Smooth muscle cell (in vitro differentiated cells): ENCODE results near the gene INO80E. TPM values are rescaled to one million over a fixed set of nuclear protein-coding genes. Genes with fewer than 3 reads are reported as not detected.

Experiments used
- DNase-seq: peaks from one replicate; lab custom pipeline; 2025; ENCODE audit not compliant: unreplicated experiment; lab: John Stamatoyannopoulos, UW
- H2AFZ ChIP-seq: fragments of 200-600 bp; sonication (generic); 2 replicates; pipeline ENCODE4 v1.6.0; 2016; ENCODE audit warnings: antibody characterized with exemption, low read depth, mild to moderate bottlenecking
- H3F3A ChIP-seq: fragments of 200-600 bp; sonication (generic); 2 replicates; pipeline ENCODE4 v1.6.0; 2017; ENCODE audit warnings: antibody characterized with exemption, low read depth
- H3K27ac ChIP-seq: fragments of 200-600 bp; sonication (generic); 2 replicates; pipeline ENCODE4 v1.5.1; 2016; ENCODE audit warnings: low read depth, mild to moderate bottlenecking
- H3K27me3 ChIP-seq: fragments of 200-600 bp; sonication (generic); 2 replicates; pipeline ENCODE4 v1.6.1; 2016; ENCODE audit warnings: low read depth, mild to moderate bottlenecking
- H3K36me3 ChIP-seq: fragments of 200-600 bp; sonication (generic); 2 replicates; pipeline ENCODE4 v1.5.1; 2016; ENCODE audit warnings: low read depth
- H3K4me1 ChIP-seq: fragments of 200-600 bp; sonication (generic); 2 replicates; pipeline ENCODE4 v1.5.1; 2016; ENCODE audit warnings: low read depth
- H3K4me2 ChIP-seq: fragments of 200-600 bp; sonication (generic); 2 replicates; pipeline ENCODE4 v1.6.0; 2016; ENCODE audit warnings: mild to moderate bottlenecking
- H3K4me3 ChIP-seq: fragments of 200-600 bp; sonication (generic); 2 replicates; pipeline ENCODE4 v1.5.1; 2016; ENCODE audit warnings: mild to moderate bottlenecking
- H3K79me2 ChIP-seq: fragments of 200-600 bp; sonication (generic); 2 replicates; pipeline ENCODE4 v1.6.0; 2016; ENCODE audit warnings: low read depth, mild to moderate bottlenecking
- H3K9ac ChIP-seq: fragments of 200-600 bp; sonication (generic); 2 replicates; pipeline ENCODE4 v1.6.0; 2016; ENCODE audit warnings: low read depth
- H3K9me3 ChIP-seq: fragments of 200-600 bp; sonication (generic); replicated peaks from 2 replicates; pipeline ENCODE4 v1.5.1; 2016; ENCODE audit warnings: low read depth
- H4K20me1 ChIP-seq: fragments of 200-600 bp; sonication (generic); 2 replicates; pipeline ENCODE4 v1.6.0; 2016; ENCODE audit warnings: low read depth
- WGBS: methylation state at CpG from one replicate; pipeline ENCODE4 v1.1.7; 2016; ENCODE audit warnings: low lambda C conversion rate; 5-methylcytosine and 5-hydroxymethylcytosine counted together
- polyA plus RNA-seq: library from polyadenylated mRNA; unstranded; fragments of >200 nt; fragmentation: Nextera tagmentation; extraction: Ambion mirVana; gene quantifications from 2 replicates; pipeline ENCODE4 v1.2.1, GENCODE V29; 2016
- total RNA-seq: library from RNA; depleted of rRNA; stranded (reverse); fragments of >200 nt; gene quantifications from 2 replicates; pipeline ENCODE4 v1.2.3, GENCODE V29; 2014
- TF ChIP-seq, protein P1 (sequence below): fragments of 200-600 bp; sonication (generic); IDR thresholded peaks from 2 replicates; pipeline ENCODE4 v1.5.1; 2017; ENCODE audit warnings: borderline replicate concordance, mild to moderate bottlenecking, antibody characterized with exemption; ENCODE audit not compliant: insufficient read depth, poor library complexity, severe bottlenecking

INO80E gene
- total and polyA plus RNA-seq, 2 experiments from 2014 or later, result 17.7 to 181 TPM

DNA sequence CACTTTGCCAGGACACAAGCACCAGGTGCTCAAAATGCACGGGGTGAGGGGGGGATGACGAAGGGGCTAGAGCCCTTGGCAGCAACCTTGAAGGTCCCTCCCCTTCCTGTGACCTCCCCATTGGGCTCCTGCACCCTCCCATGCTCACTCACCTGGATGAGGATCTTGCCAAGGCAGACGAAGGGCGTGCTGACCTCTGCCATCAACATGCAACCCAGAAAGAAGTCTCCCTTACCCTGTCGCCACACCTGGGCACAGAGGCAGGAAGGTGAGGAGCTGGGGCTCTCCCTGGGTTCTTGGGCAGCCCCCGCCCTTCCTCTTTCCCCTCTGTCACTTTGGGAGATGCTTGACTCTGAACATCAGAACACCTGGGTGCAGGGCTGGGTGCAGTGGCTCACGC lies 29.5 kb downstream of the INO80E start:
- H3K4me3 ChIP-seq, result no peak overlapping the region
- TF ChIP-seq, protein P1, sequence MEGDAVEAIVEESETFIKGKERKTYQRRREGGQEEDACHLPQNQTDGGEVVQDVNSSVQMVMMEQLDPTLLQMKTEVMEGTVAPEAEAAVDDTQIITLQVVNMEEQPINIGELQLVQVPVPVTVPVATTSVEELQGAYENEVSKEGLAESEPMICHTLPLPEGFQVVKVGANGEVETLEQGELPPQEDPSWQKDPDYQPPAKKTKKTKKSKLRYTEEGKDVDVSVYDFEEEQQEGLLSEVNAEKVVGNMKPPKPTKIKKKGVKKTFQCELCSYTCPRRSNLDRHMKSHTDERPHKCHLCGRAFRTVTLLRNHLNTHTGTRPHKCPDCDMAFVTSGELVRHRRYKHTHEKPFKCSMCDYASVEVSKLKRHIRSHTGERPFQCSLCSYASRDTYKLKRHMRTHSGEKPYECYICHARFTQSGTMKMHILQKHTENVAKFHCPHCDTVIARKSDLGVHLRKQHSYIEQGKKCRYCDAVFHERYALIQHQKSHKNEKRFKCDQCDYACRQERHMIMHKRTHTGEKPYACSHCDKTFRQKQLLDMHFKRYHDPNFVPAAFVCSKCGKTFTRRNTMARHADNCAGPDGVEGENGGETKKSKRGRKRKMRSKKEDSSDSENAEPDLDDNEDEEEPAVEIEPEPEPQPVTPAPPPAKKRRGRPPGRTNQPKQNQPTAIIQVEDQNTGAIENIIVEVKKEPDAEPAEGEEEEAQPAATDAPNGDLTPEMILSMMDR, result no peak
- no peaks in the 10 kb centered on the region for H3K9me3 ChIP-seq
- no peak overlapping the region for H3K4me2 ChIP-seq
- H3K36me3 ChIP-seq, result no peaks in the 10 kb centered on the region
- no peaks in the 10 kb centered on the region for H3K79me2 ChIP-seq
- no peak overlapping the region for H3K9ac ChIP-seq
- H3K27me3 ChIP-seq, result peaks cover 28% of the 10 kb centered on the region
- H4K20me1 ChIP-seq, result no peaks in the 10 kb centered on the region
- no peaks in the 10 kb centered on the region for H3F3A ChIP-seq
- no peak for DNase-seq
- H3K27ac ChIP-seq, result no peak overlapping the region
- H2AFZ ChIP-seq, result no peak overlapping the region
- H3K4me1 ChIP-seq, result no peaks in the 10 kb centered on the region
- WGBS, result 81% methylated on average over 7 of the region's 7 CpGs

DNA sequence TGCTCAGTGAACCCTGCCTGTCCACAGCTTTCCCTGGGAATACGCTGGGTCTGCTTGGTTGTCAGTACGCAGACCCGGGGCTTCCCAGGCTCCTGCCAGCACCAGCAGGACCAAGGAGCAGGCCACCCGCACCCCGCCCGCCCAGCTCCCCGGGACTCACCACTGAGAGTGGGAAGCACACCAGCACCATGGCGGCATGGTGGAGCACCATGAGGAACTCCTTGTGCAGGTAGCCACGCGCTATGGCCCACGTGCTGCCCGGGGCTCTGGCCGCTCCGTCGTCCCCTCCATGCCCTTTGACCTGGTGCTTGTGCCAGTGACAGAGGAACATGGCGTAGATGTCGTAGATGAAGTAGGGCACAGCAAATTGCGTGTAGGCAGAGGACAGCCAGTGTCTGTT lies 30.4 kb downstream of the INO80E start:
- Histone ChIP-seq H3K4me1 (no peaks in the 10 kb centered on the region), H3K27me3 (peaks cover 36% of the 10 kb centered on the region), H3F3A (no peaks in the 10 kb centered on the region), H3K9me3 (no peaks in the 10 kb centered on the region), H2AFZ (no peak overlapping the region), H3K9ac (no peak overlapping the region), H3K27ac (no peak overlapping the region), H3K79me2 (no peaks in the 10 kb centered on the region), H4K20me1 (no peaks in the 10 kb centered on the region), H3K36me3 (no peaks in the 10 kb centered on the region), H3K4me3 (no peak overlapping the region), H3K4me2 (no peak overlapping the region)
- 93% methylated on average over 18 of the region's 18 CpGs for WGBS
- DNase-seq, result no peak
- TF ChIP-seq, protein P1, result no peak

DNA sequence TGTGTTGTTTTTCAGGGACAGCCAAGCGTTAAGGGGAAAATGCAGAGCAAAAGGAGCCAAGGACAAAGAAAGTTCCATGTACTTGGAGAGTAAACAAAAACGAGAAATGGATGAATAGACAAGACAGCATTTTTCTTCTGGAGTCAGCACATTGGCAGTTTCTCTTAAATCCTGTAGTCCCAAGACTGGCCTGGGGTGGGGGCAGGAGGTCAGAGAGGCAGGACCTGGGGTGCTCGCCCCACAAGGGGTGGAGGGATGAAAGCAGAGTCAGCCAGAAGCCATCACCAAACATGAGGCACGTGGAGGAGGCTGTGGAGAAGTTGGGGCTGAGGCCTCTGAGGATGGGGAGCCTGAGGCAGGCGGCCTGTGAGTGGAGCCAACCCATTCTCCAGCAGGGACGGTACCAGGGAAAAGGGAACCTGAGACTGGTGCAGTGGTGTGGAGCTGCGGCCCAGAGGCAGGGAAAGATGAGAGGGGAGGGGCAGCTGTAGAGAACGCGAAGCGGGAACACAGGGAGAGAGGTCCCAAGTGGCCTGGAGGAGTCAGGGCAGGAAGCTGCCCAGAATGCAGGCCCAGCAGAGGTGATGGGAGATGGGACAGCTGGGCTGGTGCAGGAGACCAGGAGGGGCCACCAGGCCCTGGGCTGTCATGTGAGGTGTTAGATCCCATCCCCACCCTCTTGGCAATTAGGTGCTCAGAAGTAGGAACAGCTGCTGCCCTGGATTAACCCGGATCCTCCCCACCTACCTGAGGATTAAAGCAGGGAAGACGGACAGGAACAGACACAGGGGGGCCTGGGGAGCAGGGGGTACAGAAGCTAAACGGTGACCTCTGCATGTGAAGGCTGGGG lies 31.8 kb downstream of the INO80E start:
- H3K4me2 ChIP-seq, result no peak overlapping the region
- peaks cover 46% of the 10 kb centered on the region for H3K27me3 ChIP-seq
- H3F3A ChIP-seq, result no peaks in the 10 kb centered on the region
- no peaks in the 10 kb centered on the region for H4K20me1 ChIP-seq
- H3K36me3 ChIP-seq, result no peaks in the 10 kb centered on the region
- H3K27ac ChIP-seq, result no peak overlapping the region
- no peak for DNase-seq
- no peak overlapping the region for H3K4me3 ChIP-seq
- H3K9ac ChIP-seq, result no peak overlapping the region
- peaks cover 3% of the 10 kb centered on the region for H3K4me1 ChIP-seq
- H3K79me2 ChIP-seq, result no peaks in the 10 kb centered on the region
- H2AFZ ChIP-seq, result no peak overlapping the region
- H3K9me3 ChIP-seq, result no peaks in the 10 kb centered on the region
- TF ChIP-seq, protein P1, result no peak
- WGBS, result 63% methylated on average over 13 of the region's 13 CpGs

DNA sequence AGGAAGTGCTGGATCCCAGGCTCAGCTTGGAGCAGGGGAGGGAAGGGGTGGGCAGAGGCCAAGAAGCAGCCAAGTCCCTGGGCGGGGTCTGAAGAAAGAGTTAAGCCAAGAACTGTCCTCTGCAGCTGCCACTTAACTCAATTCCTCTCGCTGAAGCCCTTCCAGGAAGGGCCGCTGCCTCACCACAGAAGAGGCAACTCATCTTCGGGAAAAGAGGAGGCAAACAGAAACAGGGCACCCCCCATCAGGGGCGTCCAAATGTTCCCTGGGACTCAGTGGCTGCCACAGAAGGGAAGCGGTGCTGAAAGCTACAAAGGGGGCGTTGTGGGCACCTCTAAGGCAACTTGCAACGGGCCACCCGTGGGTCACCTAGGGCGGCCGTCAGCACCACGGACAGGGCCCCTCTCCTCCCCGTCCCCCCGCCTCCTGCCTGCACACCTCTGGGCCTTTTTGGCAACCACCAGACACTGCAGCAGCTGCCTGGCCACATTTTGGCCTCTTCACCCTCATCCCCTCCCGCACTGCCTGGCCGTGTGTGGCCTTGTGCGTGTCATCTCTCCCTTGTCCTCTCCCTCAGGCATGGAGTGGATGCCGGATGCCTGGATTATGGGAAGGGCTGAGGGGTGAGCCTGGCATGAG lies 32.5 kb downstream of the INO80E start:
- no peaks in the 10 kb centered on the region for H3K79me2 ChIP-seq
- WGBS, result 29% methylated on average over 18 of the region's 18 CpGs
- no peak overlapping the region for H3K27ac ChIP-seq
- peaks cover 3% of the 10 kb centered on the region for H3K4me1 ChIP-seq
- H3K9me3 ChIP-seq, result no peaks in the 10 kb centered on the region
- DNase-seq, result no peak
- H4K20me1 ChIP-seq, result no peaks in the 10 kb centered on the region
- H3K4me3 ChIP-seq, result no peak overlapping the region
- no peak overlapping the region for H3K4me2 ChIP-seq
- no peaks in the 10 kb centered on the region for H3K36me3 ChIP-seq
- no peak overlapping the region for H3K9ac ChIP-seq
- TF ChIP-seq, protein P1, result no peak
- no peak overlapping the region for H2AFZ ChIP-seq
- H3K27me3 ChIP-seq, result peaks cover 46% of the 10 kb centered on the region
- no peaks in the 10 kb centered on the region for H3F3A ChIP-seq
